EH (cell line): Measurements from ENCODE around the gene ALDH1A3.
"Not testable (repeated sequence)": the region's sequence is repeated elsewhere in the genome, so short reads cannot be mapped to it uniquely, and the experiment has no call there.

Source experiments
- DNase-seq: peaks from one replicate; pipeline ENCODE4 v3.0.0-alpha.2; 2015; ENCODE audit warnings: low read depth

ALDH1A3 gene

GRCh38 chr15:100879464-100880138 is at the start of gene ALDH1A3:
TSS of gene ALDH1A3 (plus strand) at chr15:100879831. CDS start at chr15:100879908, 77 bp downstream.
- peak; percentile 54 for DNase-seq

GRCh38 chr15:100831467-100831866 is 48.2 kb upstream of the ALDH1A3 start:
- DNase-seq, result peak; percentile 29

- no peak for DNase-seq
Measured at GRCh38 chr15:100832149-100832942, 47.3 kb upstream of the ALDH1A3 start.

- no peak for DNase-seq
Measured at GRCh38 chr15:100833417-100834389, 45.9 kb upstream of the ALDH1A3 start.

GRCh38 chr15:100834731-100835130 is 44.9 kb upstream of the ALDH1A3 start:
- no peak for DNase-seq

- DNase-seq, result peak; percentile 38
Measured at GRCh38 chr15:100835636-100836035, 44.0 kb upstream of the ALDH1A3 start.

- DNase-seq, result peak; percentile 43
Measured at GRCh38 chr15:100836501-100836900, 43.1 kb upstream of the ALDH1A3 start.

GRCh38 chr15:100841426-100841825 is 38.2 kb upstream of the ALDH1A3 start:
- no peak for DNase-seq

GRCh38 chr15:100842756-100843730 is 36.6 kb upstream of the ALDH1A3 start:
- DNase-seq, result peak; percentile 89

GRCh38 chr15:100844167-100844566 is 35.5 kb upstream of the ALDH1A3 start:
- DNase-seq, result no peak

GRCh38 chr15:100844778-100845177 is 34.9 kb upstream of the ALDH1A3 start:
- DNase-seq, result no peak

GRCh38 chr15:100847194-100847593 is 32.4 kb upstream of the ALDH1A3 start:
- no peak for DNase-seq

- DNase-seq, result peak; percentile 58
Measured at GRCh38 chr15:100849021-100849854, 30.4 kb upstream of the ALDH1A3 start.

GRCh38 chr15:100849855-100850218 is 29.8 kb upstream of the ALDH1A3 start:
- DNase-seq, result no peak

GRCh38 chr15:100851428-100852015 is 28.1 kb upstream of the ALDH1A3 start:
- not testable (repeated sequence) for DNase-seq

- DNase-seq, result no peak
Measured at GRCh38 chr15:100852630-100853029, 27.0 kb upstream of the ALDH1A3 start.

GRCh38 chr15:100853676-100854440 is 25.8 kb upstream of the ALDH1A3 start:
- DNase-seq, result no peak

- DNase-seq, result no peak
Measured at GRCh38 chr15:100856867-100857266, 22.8 kb upstream of the ALDH1A3 start.

- DNase-seq, result no peak
Measured at GRCh38 chr15:100858294-100858693, 21.3 kb upstream of the ALDH1A3 start.
